SJSA1 (cell line): Measurements from ENCODE around the gene FEZF1. TPM values are rescaled to one million over a fixed set of nuclear protein-coding genes. Genes with fewer than 3 reads are reported as not detected.

Experiments used
- DNase-seq, 2 experiments: peaks; one replicate each; pipeline ENCODE4 v3.0.0-alpha.2; 2015 to 2020; ENCODE audit warnings: low spot score in 2 of 2, low read depth in 1 of 2
- H3K27ac ChIP-seq: fragments of 250-450 bp; sonication (Bioruptor Pico); 2 replicates; pipeline ENCODE4 v1.5.1; 2020; ENCODE audit warnings: mild to moderate bottlenecking, moderate library complexity
- H3K27me3 ChIP-seq: fragments of 250-450 bp; sonication (Bioruptor Pico); replicated peaks from 2 replicates; pipeline ENCODE4 v1.5.1; 2020; ENCODE audit warnings: mild to moderate bottlenecking, moderate library complexity
- H3K36me3 ChIP-seq: fragments of 250-450 bp; sonication (Bioruptor Pico); 2 replicates; pipeline ENCODE4 v1.5.1; 2020; ENCODE audit warnings: mild to moderate bottlenecking
- H3K4me1 ChIP-seq: fragments of 250-450 bp; sonication (Bioruptor Pico); replicated peaks from 2 replicates; pipeline ENCODE4 v1.6.1; 2021; ENCODE audit warnings: mild to moderate bottlenecking
- H3K4me3 ChIP-seq: fragments of 250-450 bp; sonication (Bioruptor Pico); 2 replicates; pipeline ENCODE4 v1.5.1; 2020; ENCODE audit warnings: mild to moderate bottlenecking
- H3K9me3 ChIP-seq: fragments of 250-450 bp; sonication (Bioruptor Pico); replicated peaks from 2 replicates; pipeline ENCODE4 v1.5.1; 2020; ENCODE audit warnings: mild to moderate bottlenecking
- total RNA-seq: library from RNA; depleted of rRNA; stranded (reverse); fragments of >200 nt; shearing (Covaris generic); gene quantifications from 2 replicates; pipeline ENCODE4 v1.2.3, GENCODE V29; 2014; rRNA removed

The FEZF1 gene
- total RNA-seq, 1 experiment from 2014 or later, result not detected

DNA sequence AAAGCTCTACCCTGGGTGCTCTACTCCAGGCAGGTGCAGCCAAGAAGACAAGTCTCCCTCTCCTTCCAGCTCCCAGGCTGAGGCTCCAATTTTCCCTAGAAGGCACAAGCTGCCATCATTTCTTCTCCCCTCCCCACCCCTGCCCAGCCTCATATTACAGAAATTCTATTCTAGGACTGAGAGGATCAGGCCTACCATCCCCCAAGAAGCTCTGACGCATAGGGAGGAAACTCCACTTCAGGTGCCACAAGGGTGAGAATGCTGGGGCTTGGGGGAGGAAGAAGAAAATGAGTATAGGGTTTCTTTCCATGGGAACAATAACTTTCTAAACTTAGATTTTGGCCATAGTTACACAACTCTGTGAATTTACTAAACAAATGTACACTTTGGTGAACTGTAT, 35.3 kb downstream of the FEZF1 start:
- Histone ChIP-seq H3K27ac (no peak overlapping the region), H3K36me3 (no peaks in the 10 kb centered on the region), H3K4me1 (no peaks in the 10 kb centered on the region), H3K9me3 (no peaks in the 10 kb centered on the region), H3K27me3 (no peaks in the 10 kb centered on the region; the same call in 1 of the 2 replicates), H3K4me3 (no peak overlapping the region)
- DNase-seq, result no peak

DNA sequence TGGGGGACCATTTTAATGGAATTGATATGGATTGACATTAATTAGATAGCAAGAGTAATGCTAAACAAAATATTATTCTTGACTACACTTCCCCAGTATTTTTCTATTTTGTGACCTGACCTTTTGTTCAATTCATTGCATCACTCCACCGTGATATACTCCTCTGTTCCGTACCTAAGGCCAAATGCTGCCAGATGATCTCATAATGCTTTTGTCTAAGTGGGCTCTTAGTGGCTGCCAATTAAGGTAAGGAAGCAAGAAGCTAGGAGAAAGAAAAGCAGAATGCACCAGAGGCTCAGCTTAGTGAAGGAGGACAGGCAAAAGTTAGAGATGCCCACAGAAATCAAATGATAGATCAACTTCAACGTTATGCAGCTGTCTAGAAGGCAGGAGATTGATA, 36.4 kb downstream of the FEZF1 start:
- no peaks in the 10 kb centered on the region for H3K36me3 ChIP-seq
- no peaks in the 10 kb centered on the region for H3K4me1 ChIP-seq

DNA sequence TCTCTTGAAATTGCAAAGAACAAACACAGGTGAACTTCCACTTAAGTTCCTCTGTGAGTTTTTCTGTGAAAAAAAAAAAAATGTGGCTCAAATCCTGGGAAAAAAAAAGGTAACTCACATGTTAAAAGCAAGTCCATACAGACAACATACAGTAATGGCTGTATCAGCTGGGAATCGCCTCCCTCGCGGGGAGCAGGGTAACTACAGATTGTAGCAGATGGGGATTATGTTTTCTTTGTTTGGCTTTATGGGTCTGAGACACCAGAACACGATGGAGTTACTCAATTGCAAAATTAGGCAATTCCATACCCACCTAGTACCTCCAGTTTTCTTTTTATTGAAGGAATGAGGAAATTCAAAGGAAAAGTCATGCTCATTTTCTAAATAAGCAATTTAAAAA, 42.3 kb downstream of the FEZF1 start:
- no peaks in the 10 kb centered on the region for H3K4me1 ChIP-seq
- peaks cover 12% of the 10 kb centered on the region; the same call in 1 of the 2 replicates for H3K27me3 ChIP-seq
- H3K27ac ChIP-seq, result no peak overlapping the region
- H3K36me3 ChIP-seq, result no peaks in the 10 kb centered on the region
- no peak for DNase-seq
- no peak overlapping the region for H3K4me3 ChIP-seq
- no peaks in the 10 kb centered on the region for H3K9me3 ChIP-seq

More for the DNA sequence above, 36.4 kb downstream of the FEZF1 start:
- Histone ChIP-seq H3K27me3 (no peaks in the 10 kb centered on the region; the same call in 1 of the 2 replicates), H3K9me3 (no peaks in the 10 kb centered on the region), H3K27ac (no peak overlapping the region), H3K4me3 (no peak overlapping the region)
- no peak for DNase-seq

GRCh38 chr7:122261442-122261841, 43.1 kb downstream of the FEZF1 start:
- Histone ChIP-seq H3K27me3 (peaks cover 12% of the 10 kb centered on the region; the same call in 1 of the 2 replicates), H3K27ac (no peak overlapping the region), H3K4me1 (no peaks in the 10 kb centered on the region), H3K4me3 (no peak overlapping the region), H3K9me3 (no peaks in the 10 kb centered on the region), H3K36me3 (no peaks in the 10 kb centered on the region)
- no peak for DNase-seq

DNA sequence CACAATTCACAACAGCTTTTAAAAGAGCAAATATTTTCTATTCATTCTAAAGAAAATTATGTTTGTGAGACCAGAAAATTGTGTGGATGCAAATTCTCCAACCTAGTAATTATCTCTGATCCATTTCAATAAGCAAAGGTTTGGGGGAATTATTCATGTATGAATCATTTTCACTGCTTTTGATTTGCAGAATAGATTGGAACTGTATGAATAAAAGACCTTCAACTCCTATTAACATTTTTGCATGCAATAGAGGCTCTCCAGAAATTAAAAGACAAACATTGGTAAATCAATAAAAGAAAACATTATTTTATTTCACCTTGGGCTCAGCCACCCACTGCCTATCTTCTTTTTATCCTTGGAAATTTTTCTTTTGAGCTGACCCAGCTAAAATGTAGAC, 43.5 kb downstream of the FEZF1 start:
- H3K4me1 ChIP-seq, result no peaks in the 10 kb centered on the region
- H3K9me3 ChIP-seq, result no peaks in the 10 kb centered on the region
- no peak overlapping the region for H3K27ac ChIP-seq
- H3K4me3 ChIP-seq, result no peak overlapping the region
- no peaks in the 10 kb centered on the region for H3K36me3 ChIP-seq
- no peak for DNase-seq
- peaks cover 12% of the 10 kb centered on the region; the same call in 1 of the 2 replicates for H3K27me3 ChIP-seq

DNA sequence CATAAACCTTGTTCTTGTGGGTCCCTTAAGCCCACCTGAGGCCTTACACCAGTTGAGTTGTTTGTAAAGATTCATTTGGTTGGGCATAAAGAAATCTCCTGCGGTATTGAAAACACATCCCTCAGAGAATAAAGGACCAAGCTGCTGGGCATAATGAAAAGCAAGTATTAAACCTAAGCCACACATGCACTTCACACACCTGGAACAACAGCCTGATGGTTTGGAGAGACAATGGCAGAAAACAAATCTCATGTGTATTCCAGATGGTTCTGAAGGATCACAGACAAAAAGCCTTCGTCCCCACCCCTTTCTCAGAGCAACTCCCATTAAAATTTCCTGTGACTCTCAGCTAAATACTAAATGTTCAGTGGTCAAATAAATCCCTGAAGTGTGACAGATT, 44.2 kb downstream of the FEZF1 start:
- H3K27me3 ChIP-seq, result peaks cover 12% of the 10 kb centered on the region; the same call in 1 of the 2 replicates
- H3K27ac ChIP-seq, result no peak overlapping the region
- no peaks in the 10 kb centered on the region for H3K9me3 ChIP-seq
- no peaks in the 10 kb centered on the region for H3K4me1 ChIP-seq
- H3K4me3 ChIP-seq, result no peak overlapping the region
- no peak for DNase-seq
- H3K36me3 ChIP-seq, result no peaks in the 10 kb centered on the region

GRCh38 chr7:122258971-122259370, 45.6 kb downstream of the FEZF1 start:
- H3K27me3 ChIP-seq, result peaks cover 12% of the 10 kb centered on the region; the same call in 1 of the 2 replicates
- no peak overlapping the region for H3K4me3 ChIP-seq
- no peaks in the 10 kb centered on the region for H3K4me1 ChIP-seq
- DNase-seq, result no peak
- H3K36me3 ChIP-seq, result no peaks in the 10 kb centered on the region
- H3K9me3 ChIP-seq, result no peaks in the 10 kb centered on the region
- no peak overlapping the region for H3K27ac ChIP-seq

GRCh38 chr7:122257056-122257455, 47.5 kb downstream of the FEZF1 start:
- H3K4me3 ChIP-seq, result no peak overlapping the region
- no peak for DNase-seq
- H3K4me1 ChIP-seq, result no peaks in the 10 kb centered on the region
- H3K36me3 ChIP-seq, result no peaks in the 10 kb centered on the region
- no peaks in the 10 kb centered on the region for H3K9me3 ChIP-seq
- H3K27ac ChIP-seq, result no peak overlapping the region
- H3K27me3 ChIP-seq, result peaks cover 12% of the 10 kb centered on the region; the same call in 1 of the 2 replicates

DNA sequence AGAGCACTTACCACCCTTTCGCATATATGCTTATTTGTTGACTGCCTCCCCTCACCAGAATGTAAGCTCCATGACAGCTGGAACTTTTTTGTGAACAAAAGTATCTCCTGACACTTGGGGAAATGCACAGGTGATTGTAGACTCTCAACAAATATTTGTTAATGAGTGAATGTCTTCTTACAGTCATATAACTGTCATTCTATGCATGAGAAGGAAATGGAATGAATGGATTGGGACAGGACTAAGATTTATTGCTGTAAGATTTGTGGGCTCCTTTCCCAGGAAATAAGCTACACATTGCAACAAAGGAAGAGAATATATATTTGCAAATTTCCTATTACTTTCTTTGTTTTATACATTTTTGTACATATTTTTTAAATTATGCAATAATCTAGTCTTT, 48.5 kb downstream of the FEZF1 start:
- Histone ChIP-seq H3K27ac (no peak overlapping the region), H3K27me3 (peaks cover 12% of the 10 kb centered on the region; the same call in 1 of the 2 replicates), H3K36me3 (no peaks in the 10 kb centered on the region), H3K4me1 (no peaks in the 10 kb centered on the region), H3K4me3 (no peak overlapping the region), H3K9me3 (no peaks in the 10 kb centered on the region)
- DNase-seq, result no peak

- Histone ChIP-seq H3K9me3 (no peaks in the 10 kb centered on the region), H3K4me1 (no peaks in the 10 kb centered on the region), H3K36me3 (no peaks in the 10 kb centered on the region), H3K27ac (no peak overlapping the region), H3K4me3 (no peak overlapping the region), H3K27me3 (peaks cover 9% of the 10 kb centered on the region; the same call in 1 of the 2 replicates)
- no peak for DNase-seq
Measured at GRCh38 chr7:122255454-122255853, 49.1 kb downstream of the FEZF1 start.

Other genes starting within 250 kb of the FEZF1 start
- gene AASS, start 160.5 kb downstream of the FEZF1 start, total RNA-seq, result 14.4 and 18.7 TPM in 2 replicates